Measurements from ENCODE around the gene PLA2G4E.

DNA sequence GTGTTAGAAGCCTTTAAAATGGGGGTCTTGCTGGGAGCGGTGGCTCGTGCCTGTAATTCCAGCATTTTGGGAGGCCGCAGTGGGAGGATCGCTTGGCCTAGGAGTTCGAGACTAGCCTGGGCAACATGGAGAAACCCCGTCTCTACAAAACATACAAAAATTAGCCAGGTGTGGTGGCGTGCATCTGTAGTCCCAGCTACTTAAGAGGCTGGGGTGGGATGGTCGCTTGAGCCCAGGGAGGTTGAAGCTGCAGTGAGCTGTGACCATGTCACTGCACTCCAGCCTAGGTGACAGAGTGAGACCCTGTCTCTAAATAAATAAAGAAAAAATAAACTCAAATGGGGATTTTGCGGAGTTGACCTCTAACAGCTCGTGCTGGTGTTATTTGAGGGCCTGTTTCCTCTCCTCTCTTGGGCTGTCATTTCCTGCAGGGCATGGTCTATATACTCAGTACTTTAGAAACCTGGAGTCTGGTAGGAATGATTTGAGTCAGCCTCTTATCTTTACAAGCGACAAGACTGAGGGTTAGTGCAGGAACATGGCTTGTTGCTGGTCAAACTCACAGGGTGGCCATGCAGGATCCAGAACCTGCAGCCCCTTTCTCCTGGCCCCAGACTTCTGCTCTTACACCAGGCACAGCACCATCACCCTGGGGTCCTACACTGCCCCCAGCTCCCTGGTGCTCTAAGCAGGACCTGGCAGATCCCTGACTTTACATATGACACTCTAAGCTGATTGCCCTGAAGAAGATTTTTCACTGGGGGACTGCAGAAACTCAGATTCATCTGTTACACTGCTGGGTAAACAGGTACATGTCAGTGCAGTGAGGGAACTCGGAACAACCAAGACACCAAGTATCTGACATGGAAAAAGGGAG, 63.6 kb downstream of the PLA2G4E start:
- TF ChIP-seq, protein P1, sequence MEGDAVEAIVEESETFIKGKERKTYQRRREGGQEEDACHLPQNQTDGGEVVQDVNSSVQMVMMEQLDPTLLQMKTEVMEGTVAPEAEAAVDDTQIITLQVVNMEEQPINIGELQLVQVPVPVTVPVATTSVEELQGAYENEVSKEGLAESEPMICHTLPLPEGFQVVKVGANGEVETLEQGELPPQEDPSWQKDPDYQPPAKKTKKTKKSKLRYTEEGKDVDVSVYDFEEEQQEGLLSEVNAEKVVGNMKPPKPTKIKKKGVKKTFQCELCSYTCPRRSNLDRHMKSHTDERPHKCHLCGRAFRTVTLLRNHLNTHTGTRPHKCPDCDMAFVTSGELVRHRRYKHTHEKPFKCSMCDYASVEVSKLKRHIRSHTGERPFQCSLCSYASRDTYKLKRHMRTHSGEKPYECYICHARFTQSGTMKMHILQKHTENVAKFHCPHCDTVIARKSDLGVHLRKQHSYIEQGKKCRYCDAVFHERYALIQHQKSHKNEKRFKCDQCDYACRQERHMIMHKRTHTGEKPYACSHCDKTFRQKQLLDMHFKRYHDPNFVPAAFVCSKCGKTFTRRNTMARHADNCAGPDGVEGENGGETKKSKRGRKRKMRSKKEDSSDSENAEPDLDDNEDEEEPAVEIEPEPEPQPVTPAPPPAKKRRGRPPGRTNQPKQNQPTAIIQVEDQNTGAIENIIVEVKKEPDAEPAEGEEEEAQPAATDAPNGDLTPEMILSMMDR (IDR thresholded peaks at IDR 0.05 in 4 of 5, conservative IDR thresholded peaks at IDR 0.05 in 1 of 5), result no peak
- TF ChIP-seq POLR2A (IDR thresholded peaks at IDR 0.05), result no peak
